Esophagus squamous epithelium (tissue), 4 donors: ENCODE data around the gene ARHGEF25.

Experiments
- CTCF ChIP-seq, 6 experiments: fragments of 450-650 bp in 4 of 6; fragments of 200-600 bp in 2 of 6; sonication (generic) in 2 of 6; IDR thresholded peaks; one replicate each; pipeline ENCODE4 v1.5.1; 2016 to 2019; ENCODE audit warnings: antibody characterized with exemption in 6 of 6, mild to moderate bottlenecking in 4 of 6, moderate library complexity in 4 of 6
- POLR2A ChIP-seq, 4 donors: fragments of 450-650 bp; IDR thresholded peaks; one replicate each; pipeline ENCODE4 v1.6.1; 2017; ENCODE audit warnings: antibody characterized with exemption in 4 of 4, mild to moderate bottlenecking in 4 of 4, moderate library complexity in 3 of 4

- TF ChIP-seq CTCF (IDR thresholded peaks at IDR 0.05) (no peak), POLR2A (IDR thresholded peaks at IDR 0.05) (no peak)
Observed at GRCh38 chr12:57603815-57604453, 7.3 kb upstream of the ARHGEF25 start.
